ENCODE data around the gene IGSF11.

The IGSF11 gene

GRCh38 chr3:118931996-118932395 is 102.7 kb downstream of the IGSF11 start:
- no peak for DNase-seq (ENCODE audit: extremely low spot score)
- ChIA-PET CTCF (no interaction called here), POLR2A (no interaction called here)
- TF ChIP-seq LEF1 (IDR thresholded peaks at IDR 0.05; ENCODE audit: borderline replicate concordance) (no peak), HDGF (IDR thresholded peaks at IDR 0.05; ENCODE audit: borderline replicate concordance) (no peak), FOXM1 (IDR thresholded peaks at IDR 0.05; ENCODE audit: borderline replicate concordance) (no peak), TARDBP (IDR thresholded peaks at IDR 0.05) (no peak), ZNF384 (IDR thresholded peaks at IDR 0.05) (no peak), FOXK2 (IDR thresholded peaks at IDR 0.05) (no peak), BHLHE40 (IDR thresholded peaks at IDR 0.05; ENCODE audit: borderline replicate concordance) (no peak), PKNOX1 (IDR thresholded peaks at IDR 0.05) (no peak)

- ChIA-PET POLR2A (no interaction called here), CTCF (no interaction called here)
- DNase-seq (ENCODE audit: extremely low spot score) = no peak
- TF ChIP-seq SP1 (IDR thresholded peaks at IDR 0.05) = no peak
- TF ChIP-seq ARNT (IDR thresholded peaks at IDR 0.05) = no peak
- no peak for TF ChIP-seq PKNOX1 (IDR thresholded peaks at IDR 0.05)
Measured at GRCh38 chr3:118927449-118927848, 107.2 kb downstream of the IGSF11 start.

- TF ChIP-seq FOXA1 (IDR thresholded peaks at IDR 0.05) = no peak
- TF ChIP-seq TARDBP (IDR thresholded peaks at IDR 0.05) = no peak
- no peak for TF ChIP-seq HDGF (IDR thresholded peaks at IDR 0.05; ENCODE audit: borderline replicate concordance)
- no peak for TF ChIP-seq L3MBTL2 (conservative IDR thresholded peaks at IDR 0.05)
- TF ChIP-seq NFRKB (IDR thresholded peaks at IDR 0.05) = no peak
- no peak for TF ChIP-seq SP1 (IDR thresholded peaks at IDR 0.05)
- no peak for TF ChIP-seq SUZ12 (IDR thresholded peaks at IDR 0.05)
- no peak for TF ChIP-seq BHLHE40 (IDR thresholded peaks at IDR 0.05; ENCODE audit: borderline replicate concordance)
- no peak for TF ChIP-seq FOXM1 (IDR thresholded peaks at IDR 0.05; ENCODE audit: borderline replicate concordance)
- no peak for TF ChIP-seq ELF4 (IDR thresholded peaks at IDR 0.05)
- TF ChIP-seq CTBP1 (IDR thresholded peaks at IDR 0.05; ENCODE audit: borderline replicate concordance) = no peak
- TF ChIP-seq ARNT (IDR thresholded peaks at IDR 0.05) = no peak
- no peak for TF ChIP-seq PKNOX1 (IDR thresholded peaks at IDR 0.05)
- no peak for TF ChIP-seq LEF1 (IDR thresholded peaks at IDR 0.05; ENCODE audit: borderline replicate concordance)
- no peak for TF ChIP-seq FOXK2 (IDR thresholded peaks at IDR 0.05)
- no peak for TF ChIP-seq ZNF384 (IDR thresholded peaks at IDR 0.05)
- ChIA-PET CTCF (no interaction called here), POLR2A (no interaction called here)
- no peak for DNase-seq (ENCODE audit: extremely low spot score)
Measured at GRCh38 chr3:118912188-118912587, 122.5 kb downstream of the IGSF11 start.

- ChIA-PET CTCF (no interaction called here), POLR2A (no interaction called here)
- no peak for DNase-seq (ENCODE audit: extremely low spot score)
- TF ChIP-seq BHLHE40 (IDR thresholded peaks at IDR 0.05; ENCODE audit: borderline replicate concordance) (no peak), ELF4 (IDR thresholded peaks at IDR 0.05) (no peak), ARNT (IDR thresholded peaks at IDR 0.05) (no peak)
Measured at GRCh38 chr3:118910332-118910731, 124.3 kb downstream of the IGSF11 start.

- POLR2A ChIA-PET = no interaction called here
- DNase-seq (ENCODE audit: extremely low spot score) = no peak
- CTCF ChIA-PET = no interaction called here
- no peak for TF ChIP-seq L3MBTL2 (conservative IDR thresholded peaks at IDR 0.05)
Measured at GRCh38 chr3:118909763-118910162, 124.9 kb downstream of the IGSF11 start.

GRCh38 chr3:118907909-118908308 is 126.7 kb downstream of the IGSF11 start:
- ChIA-PET CTCF (no interaction called here), POLR2A (no interaction called here)
- TF ChIP-seq SUZ12 (IDR thresholded peaks at IDR 0.05) (no peak), L3MBTL2 (conservative IDR thresholded peaks at IDR 0.05) (no peak), PKNOX1 (IDR thresholded peaks at IDR 0.05) (no peak), FOXM1 (IDR thresholded peaks at IDR 0.05; ENCODE audit: borderline replicate concordance) (no peak), LEF1 (IDR thresholded peaks at IDR 0.05; ENCODE audit: borderline replicate concordance) (no peak), CTBP1 (IDR thresholded peaks at IDR 0.05; ENCODE audit: borderline replicate concordance) (no peak), FOXK2 (IDR thresholded peaks at IDR 0.05) (no peak), SP1 (IDR thresholded peaks at IDR 0.05) (no peak), NFRKB (IDR thresholded peaks at IDR 0.05) (no peak), ELF4 (IDR thresholded peaks at IDR 0.05) (no peak), FOXA1 (IDR thresholded peaks at IDR 0.05) (no peak)

GRCh38 chr3:118900737-118901525 is 133.7 kb downstream of the IGSF11 start:
- no peak for DNase-seq (ENCODE audit: extremely low spot score)
- ChIA-PET POLR2A (no interaction called here), CTCF (no interaction called here)
- TF ChIP-seq L3MBTL2 (conservative IDR thresholded peaks at IDR 0.05) (no peak), FOXM1 (IDR thresholded peaks at IDR 0.05; ENCODE audit: borderline replicate concordance) (no peak), SUZ12 (IDR thresholded peaks at IDR 0.05) (no peak), FOXK2 (IDR thresholded peaks at IDR 0.05) (no peak), PKNOX1 (IDR thresholded peaks at IDR 0.05) (no peak), NFRKB (IDR thresholded peaks at IDR 0.05) (no peak), ZNF384 (IDR thresholded peaks at IDR 0.05) (no peak), SP1 (IDR thresholded peaks at IDR 0.05) (no peak), TARDBP (IDR thresholded peaks at IDR 0.05) (no peak), ARNT (IDR thresholded peaks at IDR 0.05) (no peak), CTBP1 (IDR thresholded peaks at IDR 0.05; ENCODE audit: borderline replicate concordance) (no peak), HDGF (IDR thresholded peaks at IDR 0.05; ENCODE audit: borderline replicate concordance) (no peak), LEF1 (IDR thresholded peaks at IDR 0.05; ENCODE audit: borderline replicate concordance) (no peak), BHLHE40 (IDR thresholded peaks at IDR 0.05; ENCODE audit: borderline replicate concordance) (no peak), FOXA1 (IDR thresholded peaks at IDR 0.05) (no peak)

More at GRCh38 chr3:118907909-118908308, 126.7 kb downstream of the IGSF11 start:
- no peak for DNase-seq (ENCODE audit: extremely low spot score)
